ENCODE measurements around the gene CDC20.

DNA sequence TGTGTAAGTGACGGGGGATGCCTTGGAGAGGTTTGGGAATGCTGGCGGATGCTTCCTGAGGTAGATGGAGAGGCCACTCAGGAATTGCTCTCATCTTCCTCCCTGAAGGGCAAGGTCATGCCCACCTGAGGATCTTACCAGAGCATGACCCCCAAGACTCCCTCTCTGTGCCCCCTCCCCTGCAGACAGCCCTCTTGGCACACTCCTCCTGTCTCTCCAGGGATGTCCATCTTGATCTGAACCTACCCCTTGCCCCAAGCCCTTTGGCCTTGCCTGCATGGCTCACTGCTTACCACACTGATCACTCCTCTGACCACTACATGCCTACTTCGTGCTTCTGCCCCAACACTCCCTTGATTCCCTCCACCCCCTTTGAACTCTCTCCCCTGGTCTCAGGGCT is 39.0 kb upstream of the CDC20 start:
- TF ChIP-seq POLR2AphosphoS5 (IDR thresholded peaks at IDR 0.05; ENCODE audit: low read depth, low read length), result no peak
- no peak for TF ChIP-seq POLR2A (IDR thresholded peaks at IDR 0.05; ENCODE audit: low read depth, low read length)

Data from GM12892 (cell line).